Glomerular endothelial cell (primary cell): ENCODE data around the gene ZNF219. TPM values are rescaled to one million over a fixed set of nuclear protein-coding genes. Genes with fewer than 3 reads are reported as not detected.

Experiments used
- DNase-seq: peaks from one replicate; pipeline ENCODE4 v3.0.0-alpha.2; 2011; ENCODE audit warnings: low read depth, low spot score; ENCODE audit errors: extremely low read depth
- total RNA-seq: library from RNA; depleted of rRNA; stranded (reverse); fragments of >200 nt; gene quantifications from 2 replicates; pipeline ENCODE4 v1.2.3, GENCODE V29; 2015

Gene ZNF219
- 20.9 and 39.1 TPM in 2 replicates for total RNA-seq

DNA sequence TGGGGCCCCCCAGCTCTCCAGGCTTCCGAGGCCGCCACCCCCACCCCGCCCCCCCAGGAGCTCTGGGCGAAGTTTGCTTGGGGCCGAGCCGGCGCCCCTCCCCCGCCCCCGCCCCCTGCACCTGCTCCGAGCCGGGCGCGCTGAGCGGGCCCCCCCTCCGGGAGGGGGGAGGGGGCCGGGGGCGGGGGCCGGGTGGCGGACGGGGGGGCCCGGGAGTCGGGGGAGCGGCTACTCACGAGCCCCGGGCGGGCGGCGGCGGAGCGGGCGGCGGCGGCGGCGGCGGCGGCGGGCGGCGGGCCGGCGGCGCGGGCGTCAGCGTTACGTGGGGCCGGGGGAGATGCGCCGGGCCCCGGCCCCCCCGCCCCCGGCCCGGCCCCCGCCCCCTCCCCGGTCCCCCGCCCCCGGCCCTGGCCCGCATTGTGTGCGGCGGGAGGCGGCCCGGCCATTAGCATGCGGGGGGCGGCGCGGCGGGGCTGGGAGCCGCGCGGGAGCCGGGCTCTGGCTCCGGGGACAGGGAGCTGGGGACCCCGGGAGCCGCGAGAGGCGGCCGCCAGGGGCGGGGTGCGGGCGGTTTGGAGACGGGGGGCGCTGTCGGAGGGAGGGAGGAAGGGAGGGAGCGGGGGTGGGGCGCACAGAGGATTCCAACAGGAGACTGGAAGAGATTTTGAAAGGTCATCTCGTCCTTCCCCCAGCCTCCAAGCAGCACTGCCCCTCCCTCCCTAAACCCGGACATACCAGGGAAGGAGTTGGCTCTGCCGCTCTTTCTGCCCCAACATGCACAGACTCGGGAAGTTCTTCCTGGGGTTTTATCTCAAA is at the start of gene ZNF219:
Gene ZNF219 (minus strand): TSS at position 580 of the 816 bp plus-strand sequence. CDS start 5,064 bp downstream, outside the sequence.
- no peak for DNase-seq

DNA sequence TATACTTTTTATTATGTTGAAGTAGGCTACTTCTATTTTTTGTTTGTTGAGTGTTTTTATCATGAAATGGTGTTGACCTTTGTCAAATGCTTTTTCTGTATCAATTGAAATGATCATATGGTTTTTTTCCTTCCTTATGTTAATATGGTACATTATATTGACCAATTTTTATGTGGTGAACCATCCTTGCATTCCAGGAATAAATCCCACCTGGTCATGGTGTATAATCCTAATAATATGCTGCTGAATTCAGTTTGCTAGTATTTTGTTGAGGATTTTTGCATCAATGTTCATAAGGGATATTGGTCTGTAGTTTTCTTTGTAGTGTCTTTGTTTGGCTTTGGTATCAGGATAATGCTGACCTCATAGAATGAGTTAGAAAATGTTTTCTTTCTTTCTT is 47.0 kb upstream of the ZNF219 start:
- no peak for DNase-seq

DNA sequence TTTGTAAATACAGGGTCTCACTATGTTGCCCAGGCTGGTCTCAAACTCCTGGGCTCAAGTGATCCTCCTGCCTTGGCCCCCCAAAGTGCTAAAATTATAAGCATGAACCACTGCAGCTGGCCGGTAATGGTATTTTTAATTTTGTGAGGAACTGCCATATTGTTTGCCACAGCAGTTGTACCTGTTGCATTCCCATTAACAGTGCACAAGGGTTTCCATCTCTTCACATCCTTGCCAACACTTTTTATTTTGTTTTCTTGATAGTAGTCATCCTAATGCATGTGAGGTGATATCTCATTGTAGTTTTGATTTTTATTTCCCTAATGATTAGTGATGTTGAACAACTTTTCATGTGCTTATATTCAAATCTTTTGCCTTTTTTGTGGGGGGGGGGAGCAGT is 43.9 kb upstream of the ZNF219 start:
- no peak for DNase-seq

DNA sequence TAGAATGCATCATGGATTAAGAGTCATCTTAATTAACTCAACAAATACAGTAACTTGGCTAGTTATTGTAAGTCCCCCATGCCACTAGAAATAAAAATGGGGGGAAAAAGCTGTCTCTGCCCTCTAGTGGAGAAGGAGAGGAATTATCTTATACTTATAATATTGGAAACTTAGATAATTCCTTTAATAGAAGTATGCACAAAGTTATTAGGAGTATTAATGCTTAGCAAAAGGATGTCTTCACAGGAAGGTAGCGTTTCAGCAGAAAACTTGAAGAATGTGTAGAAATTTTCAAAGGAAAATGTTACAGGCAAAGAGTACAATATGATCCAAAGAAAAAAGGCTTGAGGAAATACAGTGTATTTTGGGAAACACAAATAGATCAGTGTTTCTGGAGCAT is 37.6 kb upstream of the ZNF219 start:
- DNase-seq: peak; percentile 7

DNA sequence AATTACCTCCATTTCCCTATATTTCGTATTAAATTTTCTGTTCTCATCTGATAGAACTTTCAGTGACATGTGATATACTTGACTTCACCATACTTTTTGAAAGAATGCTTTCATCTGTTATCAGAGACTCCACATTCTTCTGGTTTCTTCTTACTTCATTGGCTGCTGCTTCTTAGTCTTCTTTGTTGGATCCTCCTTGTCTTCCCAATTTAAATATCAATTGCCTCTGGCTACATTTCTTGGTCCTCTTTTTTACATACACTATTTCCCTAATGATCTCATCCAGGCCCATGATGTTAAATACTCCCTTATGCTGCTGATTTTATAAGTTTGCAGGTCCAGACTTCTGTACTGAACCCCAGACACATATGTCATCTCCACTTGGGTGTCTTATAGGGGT is 35.4 kb upstream of the ZNF219 start:
- DNase-seq: no peak

DNA sequence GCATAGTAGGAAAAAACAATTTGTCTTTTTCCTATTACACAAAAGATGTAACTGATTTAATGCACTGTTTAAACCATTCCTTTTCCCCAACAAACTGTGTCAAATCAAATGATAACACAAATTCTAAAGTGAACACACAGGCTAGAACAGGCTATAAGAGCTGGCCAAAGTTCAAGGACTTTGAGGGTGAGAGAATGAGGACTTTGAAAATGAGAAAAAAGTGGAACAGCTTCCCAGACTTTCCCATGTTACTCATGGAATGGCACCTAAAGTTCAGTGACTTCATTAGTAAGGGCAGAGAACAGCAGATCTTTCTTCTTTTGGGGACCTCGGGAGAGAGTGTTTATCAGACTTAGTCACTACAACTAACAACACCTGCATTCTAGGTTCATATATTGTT is 25.0 kb upstream of the ZNF219 start:
- no peak for DNase-seq

DNA sequence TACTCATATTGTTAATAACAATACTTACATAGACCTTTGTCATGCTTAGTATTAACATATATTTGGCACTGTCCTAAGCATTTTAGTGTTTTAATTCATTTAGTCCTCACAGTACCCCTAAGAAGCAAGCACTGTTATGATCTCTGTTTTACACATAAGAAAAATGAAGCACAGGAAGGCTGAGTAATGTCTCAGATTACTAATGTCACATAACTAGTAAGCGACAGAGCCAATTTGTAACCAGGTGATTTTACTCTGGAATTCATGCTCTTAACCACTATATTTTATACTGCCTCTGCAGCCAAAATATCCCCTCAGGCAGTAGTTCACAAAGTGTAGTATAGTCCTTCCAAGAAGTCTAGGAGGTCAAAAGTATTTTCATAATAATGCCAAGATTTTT is 22.7 kb upstream of the ZNF219 start:
- DNase-seq: no peak

DNA sequence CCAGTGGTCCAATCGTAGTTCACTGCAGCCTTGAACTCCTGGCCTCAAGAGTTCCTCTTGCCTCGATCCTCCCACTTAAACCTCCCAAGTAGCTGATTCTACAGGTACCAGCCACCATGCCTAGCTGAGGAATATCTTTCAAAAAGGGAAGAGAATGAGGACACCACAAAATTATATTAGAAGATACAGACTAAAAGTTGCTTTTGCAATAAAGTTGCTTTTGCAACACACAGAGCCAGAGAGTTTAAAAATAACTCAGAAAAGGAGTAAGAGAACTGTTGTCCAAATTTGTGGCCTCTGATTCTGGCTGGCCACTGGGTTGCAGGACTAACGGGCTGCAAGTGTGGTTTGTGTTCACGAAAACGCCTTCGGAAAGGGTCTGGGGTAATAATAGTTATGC is 22.2 kb upstream of the ZNF219 start:
- DNase-seq: no peak

DNA sequence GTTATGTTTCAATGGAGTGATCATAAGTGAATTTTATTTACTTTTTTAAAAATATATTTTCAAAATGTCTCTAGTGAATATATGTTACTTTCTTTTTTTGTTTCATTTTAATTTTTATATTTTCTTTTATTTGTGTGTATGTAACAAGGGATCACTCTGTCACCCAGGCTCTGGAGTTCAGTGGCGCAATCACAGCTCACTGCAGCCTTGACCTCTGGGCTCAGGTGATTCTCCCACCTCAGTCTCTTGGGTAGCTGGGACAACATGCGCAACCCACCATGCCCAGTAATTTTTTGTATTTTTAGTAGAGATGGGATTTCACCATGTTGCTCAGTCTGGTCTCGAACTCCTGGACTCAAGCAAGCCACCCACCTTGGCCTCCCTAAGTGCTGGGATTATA is 20.5 kb upstream of the ZNF219 start:
- no peak for DNase-seq

DNA sequence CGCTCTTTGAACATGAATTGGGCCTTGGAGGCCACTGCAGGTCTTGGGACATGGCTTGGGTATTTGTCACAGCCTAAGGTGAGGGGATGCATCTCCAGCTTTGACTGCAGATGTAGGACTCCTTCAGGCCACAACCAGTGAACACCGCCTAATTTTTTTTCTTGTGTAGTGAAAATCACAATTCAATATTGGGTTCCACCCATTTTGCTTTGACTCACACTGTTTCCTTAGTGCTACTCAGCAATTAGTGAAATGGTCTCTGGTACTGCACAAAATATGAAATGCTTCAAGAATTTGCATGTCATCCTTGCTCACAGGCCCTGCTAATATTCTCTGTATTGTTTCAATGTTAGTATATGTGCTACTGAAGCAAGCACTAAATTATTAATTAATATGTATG is 14.9 kb upstream of the ZNF219 start:
- DNase-seq: no peak

DNA sequence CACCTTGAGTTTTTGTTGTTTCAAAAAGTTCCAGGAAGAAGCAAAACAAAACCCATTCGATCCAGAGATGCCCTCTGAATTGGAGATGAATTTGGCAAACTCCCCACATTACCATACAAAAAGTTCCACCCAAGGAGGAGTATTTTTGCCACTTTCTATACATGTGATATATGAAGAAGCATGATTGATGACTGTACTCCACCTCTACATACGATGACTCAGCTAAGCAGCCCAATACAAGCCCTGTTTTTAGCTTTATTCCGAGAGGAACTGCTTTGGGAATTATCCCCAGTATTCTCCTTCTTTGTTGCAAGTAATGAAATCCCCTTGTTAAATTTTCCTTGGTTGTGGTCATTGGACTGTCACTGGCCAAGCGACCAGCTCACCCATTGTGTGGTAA is 13.8 kb upstream of the ZNF219 start:
- DNase-seq: no peak

DNA sequence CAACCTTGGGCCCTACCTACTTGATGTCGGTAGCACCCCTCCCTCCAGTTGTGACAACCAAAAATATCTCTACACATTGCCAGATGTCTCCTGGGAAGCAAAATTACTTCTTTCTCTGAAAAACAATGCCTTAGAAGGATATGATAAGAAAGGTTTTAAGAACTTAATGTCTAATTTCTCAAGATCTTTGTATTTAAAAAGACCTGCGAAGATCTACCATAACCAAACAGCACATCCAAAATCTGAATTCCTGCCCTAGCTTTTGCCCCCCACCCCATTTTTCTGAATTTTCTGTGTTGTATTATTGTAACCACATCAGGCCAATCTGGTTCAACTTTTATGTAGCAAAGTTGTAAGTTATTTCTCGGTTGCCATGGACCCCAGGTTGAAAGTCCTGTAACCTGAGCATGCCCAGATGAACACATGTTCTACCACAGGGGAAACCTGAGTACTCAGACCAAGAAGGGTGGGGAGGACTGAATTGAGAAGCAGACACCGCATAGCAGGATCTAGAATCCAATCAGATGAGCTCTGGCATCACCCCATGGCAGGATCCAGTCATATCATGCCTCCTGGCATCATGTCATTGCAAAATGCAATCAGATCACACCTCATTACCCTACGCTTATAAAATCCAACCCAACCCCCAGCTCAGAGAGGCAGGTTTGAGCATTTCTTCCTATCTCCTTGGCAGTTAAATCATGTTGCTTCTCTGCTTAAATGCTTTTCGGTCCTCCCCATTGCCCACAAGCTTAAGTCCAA is 11.1 kb upstream of the ZNF219 start:
- DNase-seq: no peak

DNA sequence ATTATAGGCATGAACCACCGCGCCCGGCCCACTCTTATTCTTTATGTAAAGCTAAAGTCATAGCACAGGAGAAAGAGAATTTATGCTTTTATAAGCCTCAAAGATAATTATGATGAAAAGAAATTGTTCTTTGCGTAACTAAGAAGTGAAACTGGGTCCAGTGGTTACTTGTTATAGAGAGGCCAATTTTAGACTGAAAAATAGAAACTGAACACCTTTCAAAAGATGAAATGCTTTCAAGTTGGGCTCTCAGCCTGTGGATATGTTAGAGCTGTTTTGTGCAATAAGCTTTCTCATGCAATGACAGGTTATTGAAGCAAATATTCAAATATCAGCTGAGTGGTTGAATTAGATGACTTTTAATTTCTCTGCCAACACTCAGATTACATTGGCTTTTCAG is 10.3 kb upstream of the ZNF219 start:
- DNase-seq: no peak

DNA sequence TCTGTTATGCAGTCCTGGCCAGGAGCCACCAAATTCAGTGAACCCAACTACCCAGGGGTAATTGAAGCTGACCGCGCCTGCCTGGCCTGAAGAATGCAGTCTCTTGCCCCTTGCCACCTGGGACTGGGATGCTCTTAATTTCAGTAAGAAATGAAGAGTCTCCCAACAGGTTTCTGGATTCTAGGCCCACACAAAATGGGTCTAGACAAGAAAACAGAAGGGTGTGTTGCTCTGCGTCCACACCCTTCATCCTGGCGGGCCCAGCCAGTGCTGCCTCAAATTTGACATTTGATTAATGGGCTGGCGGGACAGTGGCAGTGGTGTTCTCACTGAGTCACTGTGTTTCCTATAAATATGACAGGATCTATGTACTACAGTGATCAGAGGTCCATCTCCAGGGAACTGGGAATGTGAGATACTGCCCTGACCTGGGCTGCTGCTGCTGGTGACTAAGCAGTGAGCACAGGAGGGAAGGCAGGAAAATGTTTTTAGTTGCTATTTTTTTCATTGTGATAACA is 8.9 kb upstream of the ZNF219 start:
- no peak for DNase-seq

DNA sequence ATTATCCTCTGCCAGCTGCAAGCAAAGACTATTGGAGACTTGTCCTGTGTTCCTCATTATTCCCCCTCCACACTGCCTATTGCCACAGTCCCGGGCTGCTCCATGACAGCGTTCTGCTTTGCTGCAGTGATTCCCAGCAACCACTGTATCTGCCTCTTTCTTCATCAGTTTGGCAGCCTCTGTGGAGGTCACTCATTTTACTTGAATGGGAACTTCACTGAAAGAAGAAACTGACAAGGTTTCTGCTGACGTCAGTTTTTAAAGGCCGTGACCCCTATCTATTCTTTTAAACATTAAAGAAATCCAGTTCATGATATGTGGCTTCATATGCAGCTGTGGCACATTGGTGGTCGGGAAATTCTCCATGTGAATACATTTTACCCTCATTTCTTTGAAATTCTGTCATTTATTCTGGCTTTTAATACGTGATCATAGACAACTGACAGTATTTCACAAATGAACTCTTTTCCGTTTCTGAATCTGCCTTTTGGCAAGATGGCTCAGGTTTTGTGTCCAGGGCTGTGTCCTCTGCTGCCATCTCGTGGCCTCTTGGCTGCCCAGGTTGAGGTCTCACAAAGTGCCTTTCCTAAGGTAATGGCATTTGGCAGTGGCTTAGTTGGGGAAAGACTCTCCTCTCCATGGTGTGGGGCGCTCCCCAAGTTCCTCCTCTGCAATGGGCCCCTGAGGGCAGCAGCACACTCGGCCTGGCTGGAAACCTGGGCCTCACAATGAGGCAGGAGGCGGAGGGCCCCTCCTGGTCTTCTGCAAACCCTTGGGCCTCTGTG is 8.2 kb upstream of the ZNF219 start:
- DNase-seq: no peak

DNA sequence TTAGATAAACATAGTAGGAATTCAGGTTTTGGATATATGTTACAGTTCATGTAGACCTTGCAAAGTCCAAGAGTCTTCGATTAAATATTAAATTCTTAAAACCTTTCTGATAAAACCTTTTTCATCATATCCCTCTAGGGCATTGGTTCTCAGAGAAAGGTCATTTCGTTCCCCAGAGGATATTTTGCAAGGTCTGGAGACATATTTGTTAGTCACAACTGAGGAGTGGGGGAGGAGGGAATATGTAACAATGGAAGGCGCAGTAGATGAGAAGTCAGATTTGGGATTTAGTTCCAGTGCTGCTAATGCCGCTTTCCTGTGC is 7.7 kb upstream of the ZNF219 start:
- no peak for DNase-seq

DNA sequence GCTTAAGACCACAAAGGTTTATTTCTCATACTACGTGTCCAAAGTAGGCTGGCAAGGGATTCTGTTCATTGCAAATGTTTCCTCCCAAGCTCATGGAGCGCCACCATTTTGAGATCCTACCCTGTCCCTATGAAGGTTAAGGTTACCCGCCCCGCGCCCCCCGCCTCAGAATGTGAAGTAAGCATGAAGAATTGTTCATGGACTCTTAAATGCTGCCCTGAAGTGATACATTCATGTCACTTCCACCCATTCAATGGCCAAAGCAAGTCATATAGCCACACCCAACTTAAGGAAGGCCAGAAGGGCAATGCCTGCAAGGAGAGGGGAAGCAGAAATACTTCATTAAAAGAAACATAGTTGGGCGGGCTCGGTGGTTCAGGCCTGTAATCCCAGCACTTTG is 6.6 kb upstream of the ZNF219 start:
- no peak for DNase-seq

DNA sequence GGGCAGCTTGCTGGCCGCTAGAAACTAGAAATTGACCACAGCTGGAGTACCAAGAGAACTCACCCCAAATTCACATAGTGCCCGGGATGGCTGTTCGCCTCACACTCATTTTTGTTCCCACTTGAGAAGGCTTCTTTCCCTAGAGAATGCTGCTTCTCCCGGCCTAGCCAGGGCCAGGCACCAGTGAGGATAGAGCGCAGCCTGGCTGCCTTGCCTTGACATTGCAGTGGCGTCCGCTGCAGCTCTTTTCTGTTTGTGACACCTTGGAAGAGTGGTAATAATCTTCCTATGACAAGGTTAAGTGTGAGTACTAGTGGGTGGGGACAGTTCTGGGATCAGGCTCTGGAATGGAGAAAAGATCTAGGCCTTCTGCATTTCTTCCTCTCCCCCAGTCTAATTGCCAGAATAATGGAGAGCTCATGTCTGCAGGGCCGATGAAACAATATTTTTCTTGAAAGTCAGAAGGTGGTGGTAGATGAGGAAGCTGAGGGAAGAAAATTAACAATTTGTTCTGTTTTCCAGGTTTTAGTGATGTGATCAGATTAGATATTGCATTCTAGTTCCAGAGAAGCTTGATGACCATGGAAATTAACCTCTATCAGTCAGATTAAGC is 6.1 kb upstream of the ZNF219 start:
- no peak for DNase-seq

DNA sequence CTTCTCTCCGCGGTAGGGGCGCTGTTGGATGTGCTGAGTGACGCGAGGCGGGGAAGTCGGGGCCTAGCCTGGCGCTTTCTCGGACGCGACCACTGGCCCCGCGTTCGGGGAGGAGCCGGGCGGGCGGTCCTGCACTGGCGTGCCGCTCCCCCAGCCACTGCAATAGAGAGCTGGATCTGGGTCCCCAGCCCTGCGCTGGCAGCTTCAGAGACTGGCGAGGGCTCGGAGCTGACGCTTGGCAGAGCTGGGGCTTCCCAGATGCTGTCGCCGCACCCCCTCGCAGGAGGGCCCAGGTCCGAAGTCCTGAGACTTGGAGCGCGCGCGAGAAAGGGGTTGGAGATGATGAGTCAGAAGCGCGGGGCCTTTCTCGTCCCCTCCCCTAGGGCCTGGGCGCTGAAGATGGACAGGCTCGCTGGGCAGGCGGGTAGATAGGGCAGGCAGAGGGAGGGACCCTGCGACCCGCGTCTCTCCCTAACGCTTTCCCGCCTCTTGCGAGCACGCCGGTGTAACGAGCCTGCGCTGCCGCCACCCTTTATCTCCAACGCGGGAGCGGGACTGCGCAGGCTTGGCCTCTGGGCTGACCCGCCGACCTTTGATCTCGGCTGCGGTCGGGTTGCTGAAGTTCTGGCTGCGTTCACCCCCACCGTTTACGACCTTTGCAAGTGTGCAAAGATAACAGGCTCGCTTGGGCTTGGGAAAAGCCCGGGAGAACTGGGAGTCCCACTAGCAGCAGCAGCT is 5.4 kb upstream of the ZNF219 start:
- peak; percentile 68 for DNase-seq

DNA sequence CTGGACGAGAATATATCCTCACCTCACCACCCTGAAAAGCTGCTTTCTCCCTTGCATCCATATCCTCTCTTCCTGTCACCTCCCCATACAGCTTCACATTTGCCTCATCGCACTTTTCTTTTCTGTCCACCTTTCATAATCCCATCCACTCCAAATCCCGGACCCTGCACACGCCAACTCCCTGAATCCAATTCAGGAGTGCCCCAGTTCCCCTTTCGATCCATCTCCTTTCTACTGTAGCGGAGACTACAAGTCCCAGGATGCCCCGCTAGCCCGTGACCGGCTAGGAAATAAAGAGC is 4.9 kb upstream of the ZNF219 start:
- no peak for DNase-seq
